Measurements from ENCODE around the gene PTPRG.

Gene PTPRG

GRCh38 chr3:62065985-62066693, 504.8 kb downstream of the PTPRG start:
- DNase-seq (ENCODE audit: low spot score): no peak

DNA sequence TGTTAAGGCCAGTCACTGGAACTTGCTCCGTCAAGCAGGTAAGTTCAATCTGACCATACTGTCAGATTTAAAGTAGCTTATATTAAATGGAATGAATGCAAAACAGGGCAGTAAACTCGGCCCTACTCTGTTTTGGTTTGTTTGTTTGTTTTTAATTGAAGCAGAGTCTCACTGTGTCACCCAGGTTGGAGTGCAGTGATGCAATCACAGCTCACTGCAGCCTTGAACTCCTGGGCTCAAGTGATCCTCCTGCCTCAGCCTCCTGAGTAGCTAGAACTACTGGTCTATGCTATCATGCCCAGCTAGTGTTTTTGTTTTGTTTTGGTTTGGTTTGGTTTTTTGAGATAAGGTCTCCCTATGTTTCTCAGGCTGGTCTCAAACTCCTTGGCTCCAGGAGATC, 507.0 kb downstream of the PTPRG start:
- no peak for DNase-seq (ENCODE audit: low spot score)

GRCh38 chr3:62070891-62071290, 509.5 kb downstream of the PTPRG start:
- no peak for DNase-seq (ENCODE audit: low spot score)

- no peak for DNase-seq (ENCODE audit: low spot score)
These were observed 511.7 kb downstream of the PTPRG start for GRCh38 chr3:62073038-62073437.

GRCh38 chr3:62084558-62084957, 523.2 kb downstream of the PTPRG start:
- peak; percentile 7 for DNase-seq (ENCODE audit: low spot score)

- no peak for DNase-seq (ENCODE audit: low spot score)
These were observed 527.2 kb downstream of the PTPRG start for GRCh38 chr3:62088472-62089104.

DNA sequence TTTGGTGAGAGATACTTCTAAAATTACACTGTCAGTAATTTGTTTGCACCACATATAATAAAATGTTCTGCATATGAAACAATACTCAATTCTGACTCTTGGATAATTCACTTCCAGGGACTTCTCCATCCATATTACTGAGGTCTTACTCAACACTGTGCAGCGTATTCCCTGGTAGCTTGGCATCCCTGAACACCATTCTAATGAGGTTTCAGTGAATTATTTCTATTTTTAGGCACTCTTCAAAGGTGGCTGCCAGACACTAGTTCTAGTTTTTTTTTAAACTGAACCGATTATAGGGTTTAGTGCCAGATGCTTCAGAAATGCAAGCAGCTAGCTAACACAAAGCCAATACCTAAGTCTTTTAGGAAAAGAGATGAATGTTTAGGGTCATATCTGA, 528.7 kb downstream of the PTPRG start:
- no peak for DNase-seq (ENCODE audit: low spot score)

- DNase-seq (ENCODE audit: low spot score): no peak
These were observed 529.1 kb downstream of the PTPRG start for GRCh38 chr3:62090519-62090918.

DNA sequence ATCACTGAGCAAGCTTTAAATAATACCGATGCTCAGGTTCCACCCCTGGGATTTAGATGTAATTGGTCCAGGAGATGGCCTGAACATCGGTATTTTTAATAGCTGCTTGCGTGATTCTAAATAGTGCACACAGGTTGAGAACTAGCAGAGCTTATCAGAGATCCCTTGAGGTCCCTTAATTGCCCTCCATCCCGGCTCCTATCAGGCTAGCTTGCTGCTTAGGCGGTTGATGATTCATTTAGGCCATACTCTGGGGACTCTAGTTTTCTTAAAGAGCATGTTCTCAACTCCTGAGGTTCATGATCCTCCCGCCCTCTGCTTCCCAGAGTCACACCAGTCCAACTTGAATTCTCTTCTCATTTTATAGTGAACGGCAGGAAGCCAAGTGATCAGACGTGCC, 531.7 kb downstream of the PTPRG start:
- DNase-seq (ENCODE audit: low spot score): no peak

GRCh38 chr3:62094461-62094860, 533.1 kb downstream of the PTPRG start:
- no peak for DNase-seq (ENCODE audit: low spot score)

- no peak for DNase-seq (ENCODE audit: low spot score)
These were observed 533.7 kb downstream of the PTPRG start for GRCh38 chr3:62095080-62095479.

DNA sequence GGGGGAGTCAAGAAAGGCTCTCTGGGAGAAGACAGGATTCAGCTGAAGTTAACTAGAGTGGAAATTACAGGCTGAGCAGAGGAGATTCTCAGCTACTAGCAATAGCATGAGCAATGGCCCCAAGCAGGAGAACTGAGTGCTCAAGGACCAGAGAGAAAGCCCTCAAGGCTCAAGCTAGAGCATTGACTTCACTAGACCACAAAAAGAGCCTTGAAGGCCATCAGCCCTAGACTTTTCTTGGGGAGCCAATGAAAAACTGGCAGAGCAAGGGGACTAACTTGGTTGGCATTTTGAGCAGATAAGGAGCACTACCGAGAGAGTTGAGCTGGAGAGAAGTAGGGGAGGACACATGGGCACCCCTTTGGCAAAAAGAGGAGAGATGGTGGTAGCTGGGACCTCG, 534.4 kb downstream of the PTPRG start:
- DNase-seq (ENCODE audit: low spot score): no peak

- no peak for DNase-seq (ENCODE audit: low spot score)
These were observed 535.1 kb downstream of the PTPRG start for GRCh38 chr3:62096521-62096920.

DNA sequence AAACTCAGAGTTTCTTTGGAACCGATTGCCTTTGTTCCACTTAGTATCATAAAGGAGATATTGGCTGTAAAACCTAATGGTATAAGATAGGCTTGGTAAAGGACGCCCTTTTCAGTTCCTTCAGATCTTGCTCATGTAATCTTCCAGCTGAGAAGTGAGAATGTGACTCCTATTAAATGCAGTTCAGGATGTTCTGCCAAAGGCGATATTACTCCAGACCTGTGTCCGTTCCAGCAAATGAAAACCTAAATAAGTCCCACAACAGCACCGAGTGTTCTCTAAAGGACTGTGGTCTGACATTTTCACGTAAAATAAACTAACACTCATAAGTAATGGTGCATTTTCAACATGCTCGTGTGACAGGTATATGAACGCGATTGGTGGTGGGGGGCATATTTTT, 535.8 kb downstream of the PTPRG start:
- DNase-seq (ENCODE audit: low spot score): no peak

DNA sequence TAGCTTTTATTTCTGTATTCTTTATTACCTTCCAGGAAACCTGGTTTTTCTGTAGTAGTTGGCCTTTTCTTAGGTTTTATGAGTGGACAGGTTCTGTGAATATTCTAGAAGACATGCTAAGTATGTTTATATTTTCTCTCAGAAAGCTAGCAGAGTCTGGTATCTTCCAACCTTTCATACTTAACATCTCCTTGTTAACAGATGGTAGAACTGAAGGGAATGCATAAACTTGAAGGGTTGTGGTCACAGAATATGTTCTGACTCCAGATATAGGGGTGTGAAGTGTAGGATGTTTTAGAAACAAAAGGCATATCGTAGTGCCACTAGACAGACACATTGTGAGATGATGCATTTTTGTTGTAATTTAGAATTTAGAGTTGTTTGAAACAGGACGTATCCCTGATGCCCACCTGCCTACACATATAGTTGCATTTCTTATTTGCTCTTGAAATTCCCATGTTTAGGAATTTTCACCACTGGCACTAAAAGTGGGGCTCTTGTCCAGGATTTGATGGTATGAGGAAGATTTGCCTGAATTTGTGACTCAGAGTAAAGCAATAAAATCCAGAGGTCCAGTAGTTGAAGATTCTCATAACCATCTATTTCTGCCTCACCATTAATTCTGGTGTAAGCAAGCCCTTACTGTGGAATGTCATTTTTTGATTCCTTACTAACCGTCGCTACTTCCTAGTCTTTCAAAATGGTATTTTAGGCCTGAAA, 537.4 kb downstream of the PTPRG start:
- DNase-seq (ENCODE audit: low spot score): no peak

DNA sequence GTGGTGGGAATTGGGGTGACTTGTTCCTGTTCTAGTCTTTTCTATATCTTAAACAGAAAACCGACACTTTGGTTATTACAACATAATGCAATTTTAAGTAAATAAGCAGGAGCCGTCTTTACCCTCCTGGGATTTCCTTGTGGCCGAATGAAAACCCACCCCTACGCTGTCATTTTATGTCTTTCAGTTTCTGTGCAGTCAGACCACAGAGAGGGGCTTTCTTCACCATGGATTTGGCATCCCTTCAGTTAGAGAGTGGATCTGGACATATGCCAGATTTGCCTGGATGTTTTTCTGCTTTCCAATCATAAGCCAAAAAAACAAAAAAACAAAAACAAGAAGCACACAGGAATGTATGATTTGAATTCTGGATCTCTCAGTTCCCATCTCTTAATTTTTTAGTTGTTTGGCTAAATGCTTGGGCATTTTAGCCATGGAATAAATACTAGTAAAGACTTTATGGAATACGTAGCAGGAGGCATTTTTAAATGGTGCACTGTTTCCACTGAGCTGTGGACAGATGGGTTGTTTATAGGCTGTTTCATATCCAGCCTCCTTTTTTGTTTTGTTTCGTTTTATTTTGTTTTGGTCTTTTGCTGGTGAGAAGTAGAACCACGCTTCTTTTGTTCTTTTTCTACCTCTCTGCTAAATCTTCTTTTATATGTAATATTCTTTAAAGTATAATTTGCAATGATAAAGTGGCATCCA, 539.1 kb downstream of the PTPRG start:
- no peak for DNase-seq (ENCODE audit: low spot score)

DNA sequence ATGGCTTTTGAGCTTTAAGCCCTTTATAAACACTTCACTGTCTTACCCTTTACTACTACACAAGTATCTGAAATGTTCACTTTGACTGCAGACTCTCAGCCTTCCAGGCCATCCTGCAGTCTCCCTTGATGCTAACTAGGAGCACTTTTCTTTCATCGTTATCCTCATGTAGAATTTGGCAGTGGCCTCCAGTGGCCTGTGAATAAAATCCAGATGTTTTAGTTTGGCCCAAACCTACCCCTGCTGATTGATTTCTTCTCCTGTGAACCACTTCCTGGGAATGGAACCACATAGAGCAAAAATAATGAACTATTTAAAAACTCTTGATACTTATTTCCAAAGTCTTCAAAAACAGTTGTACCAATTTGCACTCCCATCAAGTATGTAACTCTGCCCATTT, 540.1 kb downstream of the PTPRG start:
- DNase-seq (ENCODE audit: low spot score): no peak

DNA sequence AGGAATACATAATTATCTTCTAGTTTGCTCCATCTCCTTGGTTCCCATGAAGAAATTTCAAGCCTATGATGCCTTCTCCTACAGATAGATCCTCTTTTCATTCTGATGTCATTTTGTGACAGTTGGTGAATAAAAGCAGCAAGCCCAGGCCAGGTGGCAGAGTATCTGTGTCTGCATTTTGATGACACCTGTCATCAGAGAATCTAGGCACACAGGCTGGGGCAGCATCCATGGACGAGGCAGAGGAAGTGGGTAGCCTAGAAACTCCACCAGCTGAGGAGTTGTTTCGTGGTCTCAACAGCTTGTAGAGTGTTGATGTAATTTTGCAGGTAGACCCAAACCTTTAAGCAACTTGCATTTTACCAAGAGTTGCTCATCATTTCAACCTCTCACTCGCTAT, 542.2 kb downstream of the PTPRG start:
- no peak for DNase-seq (ENCODE audit: low spot score)

- DNase-seq (ENCODE audit: low spot score): no peak
These were observed 548.2 kb downstream of the PTPRG start for GRCh38 chr3:62109534-62109933.

DNA sequence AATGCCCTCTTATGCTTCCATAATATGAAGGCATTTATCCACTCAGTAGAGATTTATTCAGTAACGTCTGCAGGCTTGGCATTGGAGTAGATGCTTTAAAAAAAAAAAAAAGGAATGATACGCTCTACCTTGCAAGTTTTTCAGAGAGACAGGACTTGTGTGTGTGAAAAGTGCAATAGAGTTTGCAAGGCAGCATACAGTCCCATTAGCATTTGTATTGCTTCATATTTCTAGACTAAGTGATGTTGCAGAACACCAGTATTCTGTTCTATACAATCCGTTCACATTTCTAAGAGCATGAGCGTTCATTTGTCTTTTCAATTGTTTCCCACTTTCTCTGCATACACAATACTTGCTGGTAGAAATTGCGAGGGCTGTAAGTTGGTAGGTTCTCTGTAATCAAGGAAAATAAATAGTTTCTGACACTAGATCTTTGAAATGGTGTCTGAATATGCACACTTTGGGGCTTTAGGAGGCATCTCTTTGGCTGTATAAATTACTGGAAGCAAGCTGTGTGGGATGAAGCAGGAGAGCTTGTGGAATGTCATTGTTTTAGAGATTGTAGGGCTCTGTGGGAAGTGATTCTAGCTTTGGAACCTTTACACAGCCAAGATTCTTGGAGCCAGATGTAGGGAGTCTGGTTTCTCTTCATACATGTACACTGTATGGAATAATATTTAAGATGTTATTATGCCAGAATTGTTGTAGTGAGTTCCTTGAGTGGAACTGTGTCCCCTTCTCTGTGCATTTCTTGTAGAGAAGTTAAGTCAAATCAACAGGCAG, 549.3 kb downstream of the PTPRG start:
- no peak for DNase-seq (ENCODE audit: low spot score)

GRCh38 chr3:62113092-62113491, 551.7 kb downstream of the PTPRG start:
- no peak for DNase-seq (ENCODE audit: low spot score)

GRCh38 chr3:62114763-62115162, 553.4 kb downstream of the PTPRG start:
- no peak for DNase-seq (ENCODE audit: low spot score)

Measured in SW480 (cell line).